Heart right ventricle (tissue), 16 donors: ENCODE measurements around the gene RAB8B. TPM values are rescaled to one million over a fixed set of nuclear protein-coding genes. Genes with fewer than 3 reads are reported as not detected.
A peak's percentile ranks its signal among the peaks of the same experiment; 100 is the strongest.

ENCODE experiments used
- ATAC-seq, 8 donors: fragments of 200-7000 bp; cut with Tn5 transposase; one replicate each; pipeline ENCODE4 v1.9.1; 2020; ENCODE audit warnings: mild to moderate bottlenecking in 8 of 8, moderate library complexity in 8 of 8, moderate number of reproducible peaks in 1 of 8
- DNase-seq, 2 donors: peaks; one replicate each; pipeline ENCODE4 v3.0.0-alpha.2; 2020
- H3K27ac ChIP-seq, 10 donors: fragments of 200-600 bp; sonication (generic) in 2 of 10; one replicate each; pipeline versions ENCODE4 v1.5.0 to v1.8.0; 2020 to 2022; ENCODE audit warnings: mild to moderate bottlenecking in 3 of 10
- H3K27me3 ChIP-seq, 7 donors: fragments of 200-600 bp; one replicate each; pipeline ENCODE4 v1.8.0; 2021 to 2022; ENCODE audit warnings: mild to moderate bottlenecking in 2 of 7
- H3K36me3 ChIP-seq, 9 donors: fragments of 200-600 bp; sonication (generic) in 1 of 9; one replicate each; pipeline versions ENCODE4 v1.5.0 to v1.8.0; 2020 to 2022; ENCODE audit warnings: mild to moderate bottlenecking in 2 of 9
- H3K4me1 ChIP-seq, 9 donors: fragments of 200-600 bp; sonication (generic) in 1 of 9; one replicate each; pipeline versions ENCODE4 v1.5.0 to v1.8.0; 2020 to 2022; ENCODE audit warnings: mild to moderate bottlenecking in 4 of 9
- H3K4me3 ChIP-seq, 10 donors: fragments of 200-600 bp; sonication (generic) in 2 of 10; one replicate each; pipeline versions ENCODE4 v1.5.0 to v1.8.0; 2020 to 2022; ENCODE audit warnings: mild to moderate bottlenecking in 7 of 10, moderate library complexity in 2 of 10
- H3K9me3 ChIP-seq, 11 donors: fragments of 200-600 bp in 10 of 11; sonication (generic) in 2 of 11; one replicate each; pipeline versions ENCODE4 v1.5.0 to v1.8.0; 2013 to 2022; ENCODE audit warnings: mild to moderate bottlenecking in 2 of 11, control low read depth in 1 of 11, moderate library complexity in 1 of 11
- CTCF ChIP-seq, 9 donors: fragments of 200-600 bp; sonication (generic) in 2 of 9; IDR thresholded peaks; one replicate each; pipeline versions ENCODE4 v1.5.0 to v1.8.0; 2021 to 2022; ENCODE audit warnings: antibody characterized with exemption in 9 of 9, mild to moderate bottlenecking in 5 of 9, moderate library complexity in 1 of 9
- WGBS, 2 donors: extraction: QIAGEN DNeasy Blood & Tissue Kit; methylation state at CpG; one replicate each; pipeline ENCODE4 v1.1.7; 2013; ENCODE audit warnings: inconsistent platforms in 1 of 2; 5-methylcytosine and 5-hydroxymethylcytosine counted together
- intact Hi-C, 10 donors: fragments of 100-400 bp; cut with DNase I; formaldehyde crosslinking; loops; one replicate each; pipeline versions ENCODE4 v1.11.1 to v1.14.2; 2022
- polyA plus RNA-seq, 2 donors: library from polyadenylated mRNA; stranded (reverse); fragments of 200-250 nt; gene quantifications; one replicate each; pipeline ENCODE4 v1.2.3, GENCODE V29; 2013
- total RNA-seq, 10 donors: library from RNA; stranded (reverse); fragmentation: NEBNext Ultra II Directional in 3 of 10; extraction: Animal tissue kit (Norgen Biotek cat#: 25700) in 3 of 10; gene quantifications; one replicate each; pipeline versions ENCODE4 v1.2.1 to v1.2.4, GENCODE V29; 2021 to 2023
- donor health status: Arrhythmogenic right ventricular cardiomyopathy.
- donor health status: ischemic (EF 13 %, LVEDD 7.1; RV severe dilation, severe dysfunction).
- donor health status: healthy with polysubstance abuse.
- donor health status: DM: no; HTN: yes; CAD: no.
- donor health status: DM: no; HTN: no; CAD: no.
- donor health status: ischemic (EF 25% LVEDD 6.9; RV normal size, moderate dysfunction).
- donor health status: ischemic (EF 25% LVEDD 5.7; RV mildly dilated, moderate dysfunction).
- donor health status: healthy.
- donor health status: DM: yes; HTN: yes; CAD: no.
- donor health status: Ischemic cardiomyopathy.
- donor health status: ischemic (EF 35%, LVEDD 5.7; RV mildly dilated, moderate dysfunction).
- donor health status: nonischemic (EF 11% LVEDD 7.7; RV severe dilation, severe dysfunction).
- donor health status: DM: yes; HTN: yes; CAD: no.
- donor health status: PGD.
- donor health status: ischemic (EF 29% LVEDD 5.4; RV normal size, mild dysfunction).
- donor health status: nonischemic (EF 23%, LVEDD 6.1; RV moderate dilation, normal function).

RAB8B gene
- total and polyA plus RNA-seq, 12 donors = 4.4 to 27.7 (median 6.9) TPM

GRCh38 chr15:63218100-63218808 is 28.8 kb downstream of the RAB8B start:
- intact Hi-C loops = no loop called here

GRCh38 chr15:63219196-63219710 is 29.8 kb downstream of the RAB8B start:
- 65 to 79% methylated on average over 3 of the region's 3 CpGs for WGBS, 2 donors
- Histone ChIP-seq H3K9me3 (no peaks in the 10 kb centered on the region), H3K27me3 (no peaks in the 10 kb centered on the region), H3K4me1 (peaks cover 10 to 67% (median 27%) of the 10 kb centered on the region in 9 donors), H3K27ac (peak overlapping the region in 3 of 10 donors; percentile 7 to 39 (median 14)), H3K4me3 (no peak overlapping the region), H3K36me3 (peaks cover 0 to 27% (median 0%) of the 10 kb centered on the region in 9 donors)
- intact Hi-C loops = no loop called here
- DNase-seq = no peak
- TF ChIP-seq CTCF (IDR thresholded peaks at IDR 0.05) = no peak
- ATAC-seq = peak in 1 of 8 donors; percentile 9

More at GRCh38 chr15:63218100-63218808, 28.8 kb downstream of the RAB8B start:
- no peak for DNase-seq
- ATAC-seq = peak; percentile 42 to 86 (median 64)
- TF ChIP-seq CTCF (IDR thresholded peaks at IDR 0.05) = no peak
- 21 to 28% methylated on average over 5 of the region's 5 CpGs for WGBS, 2 donors
- Histone ChIP-seq H3K36me3 (peaks cover 0 to 17% (median 0%) of the 10 kb centered on the region in 9 donors), H3K4me3 (no peak overlapping the region), H3K27me3 (no peaks in the 10 kb centered on the region), H3K27ac (peak overlapping the region in 4 of 10 donors; percentile 7 to 46 (median 26)), H3K9me3 (no peaks in the 10 kb centered on the region), H3K4me1 (peaks cover 10 to 75% (median 29%) of the 10 kb centered on the region in 9 donors)

GRCh38 chr15:63221346-63221745 is 31.9 kb downstream of the RAB8B start:
- peak; percentile 74 to 87 (median 80) for ATAC-seq
- WGBS, 2 donors = 26 to 47% methylated on average over 3 of the region's 3 CpGs

GRCh38 chr15:63223463-63223862 is 34.1 kb downstream of the RAB8B start:
- WGBS, 2 donors = 77 to 78% methylated on average over 6 of the region's 6 CpGs
- no peak for DNase-seq

More at GRCh38 chr15:63221346-63221745, 31.9 kb downstream of the RAB8B start:
- Histone ChIP-seq H3K4me3 (no peak overlapping the region), H3K36me3 (peaks cover 0 to 33% (median 0%) of the 10 kb centered on the region in 9 donors), H3K27ac (peak overlapping the region in 4 of 10 donors; percentile 18 to 70 (median 38)), H3K27me3 (no peaks in the 10 kb centered on the region), H3K4me1 (peaks cover 10 to 75% (median 27%) of the 10 kb centered on the region in 9 donors), H3K9me3 (no peaks in the 10 kb centered on the region)
- intact Hi-C loops = no loop called here
- TF ChIP-seq CTCF (IDR thresholded peaks at IDR 0.05) = no peak
- peak in 1 of 2 donors; percentile 59 for DNase-seq

More at GRCh38 chr15:63223463-63223862, 34.1 kb downstream of the RAB8B start:
- peaks cover 0 to 36% (median 0%) of the 10 kb centered on the region in 9 donors for H3K36me3 ChIP-seq
- no peak overlapping the region for H3K27ac ChIP-seq
- H3K4me3 ChIP-seq = no peak overlapping the region
- intact Hi-C loops = no loop called here
- no peak for TF ChIP-seq CTCF (IDR thresholded peaks at IDR 0.05)
- H3K9me3 ChIP-seq = no peaks in the 10 kb centered on the region
- H3K27me3 ChIP-seq = no peaks in the 10 kb centered on the region
- H3K4me1 ChIP-seq = peaks cover 10 to 76% (median 18%) of the 10 kb centered on the region in 9 donors
- ATAC-seq = no peak
